ENCODE data around the gene TSGA10IP.
"Not testable (repeated sequence)": the region's sequence is repeated elsewhere in the genome, so short reads cannot be mapped to it uniquely, and the experiment has no call there.

Gene TSGA10IP

GRCh38 chr11:65945941-65946558 is 770 bp downstream of the TSGA10IP start:
- H3K4me1 Mint-ChIP-seq, result peaks cover 6% of the 10 kb centered on the region
- no peak overlapping the region for H3K27ac Mint-ChIP-seq
- H3K27me3 Mint-ChIP-seq (ENCODE audit: low read depth), result peaks cover 12% of the 10 kb centered on the region
- H3K9me3 Mint-ChIP-seq, result no peaks in the 10 kb centered on the region
- TF ChIP-seq CTCF (IDR thresholded peaks at IDR 0.05; ENCODE audit: unreplicated experiment in 3 of 3), result no peak
- no peaks in the 10 kb centered on the region for H3K36me3 Mint-ChIP-seq (ENCODE audit: low read depth)
- H3K4me3 Mint-ChIP-seq, result no peak overlapping the region

GRCh38 chr11:65946655-65947054 is 1.4 kb downstream of the TSGA10IP start:
- TF ChIP-seq CTCF (IDR thresholded peaks at IDR 0.05; ENCODE audit: unreplicated experiment in 3 of 3), result no peak
- peaks cover under 1% of the 10 kb centered on the region for H3K4me1 Mint-ChIP-seq
- no peaks in the 10 kb centered on the region for H3K9me3 Mint-ChIP-seq
- H3K27ac Mint-ChIP-seq, result no peak overlapping the region
- peaks cover 8% of the 10 kb centered on the region for H3K27me3 Mint-ChIP-seq (ENCODE audit: low read depth)
- no peak overlapping the region for H3K4me3 Mint-ChIP-seq
- H3K36me3 Mint-ChIP-seq (ENCODE audit: low read depth), result no peaks in the 10 kb centered on the region

- Mint-ChIP-seq H3K36me3 (ENCODE audit: low read depth) (no peaks in the 10 kb centered on the region), H3K4me1 (no peaks in the 10 kb centered on the region), H3K4me3 (no peak overlapping the region)
These were observed 1.9 kb downstream of the TSGA10IP start for GRCh38 chr11:65947133-65947532.

GRCh38 chr11:65947603-65948125 is 2.4 kb downstream of the TSGA10IP start:
- no peak overlapping the region for H3K4me3 Mint-ChIP-seq
- TF ChIP-seq CTCF (IDR thresholded peaks at IDR 0.05; ENCODE audit: unreplicated experiment in 3 of 3), result no peak
- H3K36me3 Mint-ChIP-seq (ENCODE audit: low read depth), result no peaks in the 10 kb centered on the region

More at GRCh38 chr11:65947133-65947532, 1.9 kb downstream of the TSGA10IP start:
- H3K9me3 Mint-ChIP-seq, result no peaks in the 10 kb centered on the region
- peaks cover 12% of the 10 kb centered on the region for H3K27me3 Mint-ChIP-seq (ENCODE audit: low read depth)
- no peak for TF ChIP-seq CTCF (IDR thresholded peaks at IDR 0.05; ENCODE audit: unreplicated experiment in 3 of 3)
- H3K27ac Mint-ChIP-seq, result no peak overlapping the region

GRCh38 chr11:65950711-65951110 is 5.4 kb downstream of the TSGA10IP start:
- not testable (repeated sequence) for H3K27ac Mint-ChIP-seq; H3K4me1 Mint-ChIP-seq; H3K36me3 Mint-ChIP-seq (ENCODE audit: low read depth); H3K4me3 Mint-ChIP-seq; H3K9me3 Mint-ChIP-seq
- H3K27me3 Mint-ChIP-seq (ENCODE audit: low read depth), result peaks cover 11% of the 10 kb centered on the region

More at GRCh38 chr11:65947603-65948125, 2.4 kb downstream of the TSGA10IP start:
- no peak overlapping the region for H3K27ac Mint-ChIP-seq
- peaks cover 11% of the 10 kb centered on the region for H3K27me3 Mint-ChIP-seq (ENCODE audit: low read depth)
- H3K9me3 Mint-ChIP-seq, result no peaks in the 10 kb centered on the region
- H3K4me1 Mint-ChIP-seq, result no peaks in the 10 kb centered on the region

GRCh38 chr11:65951641-65952040 is 6.4 kb downstream of the TSGA10IP start:
- not testable (repeated sequence) for H3K4me1 Mint-ChIP-seq; H3K27ac Mint-ChIP-seq; H3K9me3 Mint-ChIP-seq; H3K4me3 Mint-ChIP-seq; H3K36me3 Mint-ChIP-seq (ENCODE audit: low read depth)
- peaks cover 11% of the 10 kb centered on the region for H3K27me3 Mint-ChIP-seq (ENCODE audit: low read depth)

- Mint-ChIP-seq H3K4me1 (no peaks in the 10 kb centered on the region), H3K36me3 (ENCODE audit: low read depth) (no peaks in the 10 kb centered on the region), H3K9me3 (no peaks in the 10 kb centered on the region), H3K4me3 (no peak overlapping the region), H3K27me3 (ENCODE audit: low read depth) (peaks cover 11% of the 10 kb centered on the region), H3K27ac (no peak overlapping the region)
- no peak for TF ChIP-seq CTCF (IDR thresholded peaks at IDR 0.05; ENCODE audit: unreplicated experiment in 3 of 3)
These were observed 6.8 kb downstream of the TSGA10IP start for GRCh38 chr11:65952052-65952521.
